HG03045 (cell line): ENCODE data around the gene OBSCN.
"Not testable (repeated sequence)": the region's sequence is repeated elsewhere in the genome, so short reads cannot be mapped to it uniquely, and the experiment has no call there.

Experiments used
- ATAC-seq: cut with Tn5 transposase; IDR thresholded peaks from one replicate; pipeline ENCODE4 v1.9.1; 2021; ENCODE audit warnings: mild to moderate bottlenecking, moderate library complexity; ENCODE audit not compliant: unreplicated experiment

OBSCN gene

GRCh38 chr1:228225165-228225710 lies 17.4 kb downstream of the OBSCN start:
- ATAC-seq: no peak

- no peak for ATAC-seq
These were observed 17.9 kb downstream of the OBSCN start for GRCh38 chr1:228225740-228226139.

GRCh38 chr1:228226141-228226874 lies 18.5 kb downstream of the OBSCN start:
- ATAC-seq: no peak

- no peak for ATAC-seq
These were observed 19.3 kb downstream of the OBSCN start for GRCh38 chr1:228226956-228227791.

- ATAC-seq: not testable (repeated sequence)
These were observed 20.3 kb downstream of the OBSCN start for GRCh38 chr1:228228147-228228546.

GRCh38 chr1:228228601-228229074 lies 20.8 kb downstream of the OBSCN start:
- no peak for ATAC-seq

- ATAC-seq: no peak
These were observed 23.3 kb downstream of the OBSCN start for GRCh38 chr1:228231189-228231588.

- no peak for ATAC-seq
These were observed 25.3 kb downstream of the OBSCN start for GRCh38 chr1:228233136-228233535.

- no peak for ATAC-seq
These were observed 27.1 kb downstream of the OBSCN start for GRCh38 chr1:228234921-228235320.

- no peak for ATAC-seq
These were observed 28.9 kb downstream of the OBSCN start for GRCh38 chr1:228236744-228237143.

GRCh38 chr1:228238007-228238406 lies 30.2 kb downstream of the OBSCN start:
- no peak for ATAC-seq

- ATAC-seq: no peak
These were observed 30.6 kb downstream of the OBSCN start for GRCh38 chr1:228238461-228238860.

- ATAC-seq: no peak
These were observed 32.8 kb downstream of the OBSCN start for GRCh38 chr1:228240411-228241240.

- ATAC-seq: no peak
These were observed 33.4 kb downstream of the OBSCN start for GRCh38 chr1:228241259-228241658.

GRCh38 chr1:228242409-228242808 lies 34.6 kb downstream of the OBSCN start:
- no peak for ATAC-seq

GRCh38 chr1:228243093-228243492 lies 35.2 kb downstream of the OBSCN start:
- ATAC-seq: no peak

GRCh38 chr1:228243989-228244388 lies 36.1 kb downstream of the OBSCN start:
- ATAC-seq: not testable (repeated sequence)

GRCh38 chr1:228245111-228245510 lies 37.3 kb downstream of the OBSCN start:
- ATAC-seq: no peak

GRCh38 chr1:228246216-228246900 lies 38.5 kb downstream of the OBSCN start:
- ATAC-seq: no peak
